PC-9 (cell line): Measurements from ENCODE around the gene RGS19. TPM values are rescaled to one million over a fixed set of nuclear protein-coding genes. Genes with fewer than 3 reads are reported as not detected.

Experiments
- BruUV-seq: library from RNA; stranded (reverse); fragments of 400-500 nt; replicated peaks from 2 replicates; lab custom pipeline; 2021; lab: Mats Ljungman, UMichigan
- CTCF ChIA-PET: fragments of 300-600 bp; sonication (Branson Sonifier 250); formaldehyde crosslinking; loops from one replicate; lab custom pipeline; 2022; ENCODE audit warnings: antibody characterized with exemption; lab: Charles Lee
- POLR2A ChIA-PET: fragments of 300-600 bp; sonication (Branson Sonifier 250); formaldehyde crosslinking; loops from one replicate; lab custom pipeline; 2022; ENCODE audit warnings: antibody characterized with exemption; ENCODE audit not compliant: unreplicated experiment; lab: Charles Lee
- DNase-seq, 2 experiments: peaks; one replicate each; pipeline versions ENCODE4 v3.0.0 to v3.0.0-alpha.2; 2015 to 2022; ENCODE audit warnings: mixed read lengths in 1 of 2
- H2AFZ ChIP-seq: fragments of 200-600 bp; sonication (generic); 2 replicates; pipeline ENCODE4 v1.8.1; 2017; ENCODE audit warnings: antibody characterized with exemption
- H3F3A ChIP-seq: fragments of 200-600 bp; sonication (generic); 2 replicates; pipeline ENCODE4 v1.8.1; 2017; ENCODE audit warnings: antibody characterized with exemption, mild to moderate bottlenecking, low read depth; ENCODE audit not compliant: insufficient read depth
- H3K27ac ChIP-seq: fragments of 200-600 bp; sonication (generic); 2 replicates; pipeline ENCODE4 v1.6.1; 2016; ENCODE audit warnings: mixed run types
- H3K27me3 ChIP-seq: fragments of 200-600 bp; sonication (generic); 2 replicates; pipeline ENCODE4 v1.6.1; 2016; ENCODE audit warnings: low read depth, mixed run types; ENCODE audit not compliant: insufficient read depth
- H3K36me3 ChIP-seq: fragments of 200-600 bp; sonication (generic); 2 replicates; pipeline ENCODE4 v1.6.1; 2016; ENCODE audit warnings: low read depth, mixed run types
- H3K4me1 ChIP-seq: fragments of 200-600 bp; sonication (generic); replicated peaks from 2 replicates; pipeline ENCODE4 v1.6.1; 2016; ENCODE audit warnings: mixed run types; ENCODE audit not compliant: insufficient read depth
- H3K4me2 ChIP-seq: fragments of 200-600 bp; sonication (generic); 2 replicates; pipeline ENCODE4 v1.6.1; 2017; ENCODE audit warnings: mixed run types
- H3K4me3 ChIP-seq: fragments of 200-600 bp; sonication (generic); 2 replicates; pipeline ENCODE4 v1.6.1; 2016; ENCODE audit warnings: mixed run types
- H3K79me2 ChIP-seq: fragments of 200-600 bp; sonication (generic); 2 replicates; pipeline ENCODE4 v1.6.1; 2017; ENCODE audit warnings: low read depth, mixed run types
- H3K9me2 ChIP-seq: fragments of 200-600 bp; sonication (generic); 2 replicates; pipeline ENCODE4 v1.8.1; 2017; ENCODE audit warnings: mild to moderate bottlenecking; ENCODE audit not compliant: insufficient read depth
- H3K9me3 ChIP-seq: fragments of 200-600 bp; sonication (generic); 2 replicates; pipeline ENCODE4 v1.8.1; 2016; ENCODE audit warnings: low read depth; ENCODE audit not compliant: insufficient read depth
- H4K20me1 ChIP-seq: fragments of 200-600 bp; sonication (generic); 2 replicates; pipeline ENCODE4 v1.8.1; 2017; ENCODE audit not compliant: insufficient read depth
- EZH2 ChIP-seq: fragments of 200-600 bp; sonication (generic); IDR thresholded peaks from 2 replicates; pipeline ENCODE4 v1.8.0; 2017; ENCODE audit warnings: antibody characterized with exemption, low read depth
- intact Hi-C: fragments of 100-400 bp; cut with micrococcal nuclease; formaldehyde crosslinking; loops from one replicate; pipeline ENCODE4 v1.10.0; 2022; ENCODE audit not compliant: unreplicated experiment
- total RNA-seq: library from RNA; stranded (reverse); gene quantifications from 2 replicates; pipeline ENCODE4 v1.2.3, GENCODE V29; 2021
- TF ChIP-seq, protein P1 (sequence below): fragments of 200-600 bp; sonication (generic); conservative IDR thresholded peaks from 2 replicates; pipeline ENCODE4 v1.6.1; 2017; ENCODE audit warnings: mixed run types, antibody characterized with exemption, mild to moderate bottlenecking, moderate library complexity

RGS19 gene
- total RNA-seq, 1 experiment from 2014 or later: 33.3 TPM

DNA sequence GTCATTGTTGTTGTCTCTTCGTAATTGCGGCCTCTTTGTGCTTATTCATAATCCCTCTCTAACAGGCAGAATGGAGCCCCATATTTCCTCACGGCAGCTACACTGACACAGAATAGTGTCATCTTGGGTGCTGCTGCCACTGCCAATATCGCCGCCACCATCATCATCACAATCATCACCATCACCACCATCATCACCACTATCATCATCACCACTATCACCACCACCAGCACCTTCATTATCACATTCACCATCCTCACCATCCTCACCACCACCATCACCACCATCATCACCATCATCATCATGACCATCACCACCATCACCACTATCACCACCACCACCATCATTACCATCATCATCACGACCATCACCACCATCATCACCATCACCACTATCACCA, 17.2 kb upstream of the RGS19 start:
- TF ChIP-seq, protein P1, sequence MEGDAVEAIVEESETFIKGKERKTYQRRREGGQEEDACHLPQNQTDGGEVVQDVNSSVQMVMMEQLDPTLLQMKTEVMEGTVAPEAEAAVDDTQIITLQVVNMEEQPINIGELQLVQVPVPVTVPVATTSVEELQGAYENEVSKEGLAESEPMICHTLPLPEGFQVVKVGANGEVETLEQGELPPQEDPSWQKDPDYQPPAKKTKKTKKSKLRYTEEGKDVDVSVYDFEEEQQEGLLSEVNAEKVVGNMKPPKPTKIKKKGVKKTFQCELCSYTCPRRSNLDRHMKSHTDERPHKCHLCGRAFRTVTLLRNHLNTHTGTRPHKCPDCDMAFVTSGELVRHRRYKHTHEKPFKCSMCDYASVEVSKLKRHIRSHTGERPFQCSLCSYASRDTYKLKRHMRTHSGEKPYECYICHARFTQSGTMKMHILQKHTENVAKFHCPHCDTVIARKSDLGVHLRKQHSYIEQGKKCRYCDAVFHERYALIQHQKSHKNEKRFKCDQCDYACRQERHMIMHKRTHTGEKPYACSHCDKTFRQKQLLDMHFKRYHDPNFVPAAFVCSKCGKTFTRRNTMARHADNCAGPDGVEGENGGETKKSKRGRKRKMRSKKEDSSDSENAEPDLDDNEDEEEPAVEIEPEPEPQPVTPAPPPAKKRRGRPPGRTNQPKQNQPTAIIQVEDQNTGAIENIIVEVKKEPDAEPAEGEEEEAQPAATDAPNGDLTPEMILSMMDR: no peak
- no peak for TF ChIP-seq EZH2
- intact Hi-C loops: no loop called here
- BruUV-seq: no TSS peak
- Histone ChIP-seq H2AFZ (no peak overlapping the region), H3K36me3 (no peaks in the 10 kb centered on the region), H3K27me3 (peaks cover 47% of the 10 kb centered on the region), H3K9me2 (no peaks in the 10 kb centered on the region), H3F3A (no peaks in the 10 kb centered on the region), H3K79me2 (no peaks in the 10 kb centered on the region), H3K27ac (no peak overlapping the region), H4K20me1 (no peaks in the 10 kb centered on the region), H3K9me3 (no peaks in the 10 kb centered on the region), H3K4me3 (no peak overlapping the region), H3K4me1 (no peaks in the 10 kb centered on the region), H3K4me2 (no peak overlapping the region)
- ChIA-PET CTCF (no interaction called here), POLR2A (no interaction called here)
- no peak for DNase-seq

DNA sequence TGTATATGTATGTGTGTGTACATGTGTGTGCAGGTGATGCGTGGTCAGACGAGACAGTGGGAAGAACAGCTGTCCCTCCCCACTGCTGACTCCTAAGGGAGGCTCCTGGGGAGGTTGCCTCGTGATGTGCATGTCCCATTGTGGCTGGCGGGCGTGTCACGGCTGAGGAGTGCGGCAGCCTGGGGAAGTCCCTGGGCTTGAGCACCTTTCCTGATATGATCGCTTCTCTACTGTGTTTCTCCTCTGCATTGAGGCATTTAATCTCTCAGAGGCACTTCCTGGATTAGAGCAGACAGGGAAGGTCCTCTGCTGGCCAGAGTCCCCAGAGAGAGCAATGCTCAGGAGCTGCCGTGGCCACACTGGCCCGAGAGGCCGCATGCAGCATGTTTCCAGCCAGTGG, 16.6 kb upstream of the RGS19 start:
- TF ChIP-seq, protein P1: no peak
- TF ChIP-seq EZH2: no peak
- Histone ChIP-seq H3K27ac (no peak overlapping the region), H4K20me1 (no peaks in the 10 kb centered on the region), H3K9me2 (no peaks in the 10 kb centered on the region), H3K4me3 (no peak overlapping the region), H3K36me3 (no peaks in the 10 kb centered on the region), H2AFZ (no peak overlapping the region), H3K4me1 (no peaks in the 10 kb centered on the region), H3K9me3 (no peaks in the 10 kb centered on the region), H3K4me2 (no peak overlapping the region), H3F3A (no peaks in the 10 kb centered on the region), H3K79me2 (no peaks in the 10 kb centered on the region), H3K27me3 (peaks cover 41% of the 10 kb centered on the region)
- no TSS peak for BruUV-seq
- intact Hi-C loops: no loop called here
- CTCF ChIA-PET: no interaction called here
- DNase-seq: no peak
- POLR2A ChIA-PET: no interaction called here

DNA sequence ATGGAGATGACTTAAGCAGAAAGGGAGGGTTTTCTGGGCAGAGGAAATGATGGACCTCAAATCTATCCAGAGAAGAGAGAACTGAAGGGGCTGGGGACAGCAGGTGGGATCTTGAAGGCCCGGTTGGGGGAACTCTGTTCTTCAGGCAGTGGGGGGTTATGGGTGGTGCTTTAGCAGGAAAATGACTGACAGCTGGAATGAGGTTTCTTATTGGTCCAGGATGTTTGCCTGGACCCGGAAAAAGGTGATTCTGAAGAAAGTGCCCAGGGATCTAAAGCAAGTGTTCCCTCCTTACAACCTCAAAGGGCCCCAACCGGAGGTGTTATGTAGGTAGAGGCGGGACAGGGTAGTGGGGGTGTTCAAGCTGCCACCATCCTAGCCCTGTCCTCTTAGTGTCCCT, 16.1 kb upstream of the RGS19 start:
- Histone ChIP-seq H3K27me3 (peaks cover 37% of the 10 kb centered on the region), H3K4me2 (no peak overlapping the region), H3K36me3 (no peaks in the 10 kb centered on the region), H4K20me1 (no peaks in the 10 kb centered on the region; the same call in 1 of the 2 replicates), H3K4me1 (no peaks in the 10 kb centered on the region), H3K4me3 (no peak overlapping the region), H2AFZ (no peak overlapping the region), H3K27ac (no peak overlapping the region), H3F3A (no peaks in the 10 kb centered on the region), H3K79me2 (no peaks in the 10 kb centered on the region), H3K9me3 (no peaks in the 10 kb centered on the region), H3K9me2 (no peaks in the 10 kb centered on the region)
- ChIA-PET CTCF (no interaction called here), POLR2A (no interaction called here)
- TF ChIP-seq, protein P1: no peak
- TF ChIP-seq EZH2: no peak
- intact Hi-C loops: no loop called here
- BruUV-seq: no TSS peak
- no peak for DNase-seq
